Fibroblast of lung (primary cell): ENCODE measurements around the gene EED.

ENCODE experiments used
- EZH2 ChIP-seq: IDR thresholded peaks from 2 replicates; pipeline ENCODE4 v1.5.1; 2012; ENCODE audit warnings: low read length, control low read depth, mild to moderate bottlenecking; ENCODE audit errors: missing control alignments
- TF ChIP-seq, protein P1 (sequence below), 2 donors: IDR thresholded peaks in 1 of 2; conservative IDR thresholded peaks in 1 of 2; 1 replicate in 1 of 2; 2 replicates in 1 of 2; pipeline ENCODE4 v1.5.1; 2011 to 2012; ENCODE audit warnings: low read length in 2 of 2, control low read depth in 1 of 2, inconsistent platforms in 1 of 2, low read depth in 1 of 2, mild to moderate bottlenecking in 1 of 2

DNA sequence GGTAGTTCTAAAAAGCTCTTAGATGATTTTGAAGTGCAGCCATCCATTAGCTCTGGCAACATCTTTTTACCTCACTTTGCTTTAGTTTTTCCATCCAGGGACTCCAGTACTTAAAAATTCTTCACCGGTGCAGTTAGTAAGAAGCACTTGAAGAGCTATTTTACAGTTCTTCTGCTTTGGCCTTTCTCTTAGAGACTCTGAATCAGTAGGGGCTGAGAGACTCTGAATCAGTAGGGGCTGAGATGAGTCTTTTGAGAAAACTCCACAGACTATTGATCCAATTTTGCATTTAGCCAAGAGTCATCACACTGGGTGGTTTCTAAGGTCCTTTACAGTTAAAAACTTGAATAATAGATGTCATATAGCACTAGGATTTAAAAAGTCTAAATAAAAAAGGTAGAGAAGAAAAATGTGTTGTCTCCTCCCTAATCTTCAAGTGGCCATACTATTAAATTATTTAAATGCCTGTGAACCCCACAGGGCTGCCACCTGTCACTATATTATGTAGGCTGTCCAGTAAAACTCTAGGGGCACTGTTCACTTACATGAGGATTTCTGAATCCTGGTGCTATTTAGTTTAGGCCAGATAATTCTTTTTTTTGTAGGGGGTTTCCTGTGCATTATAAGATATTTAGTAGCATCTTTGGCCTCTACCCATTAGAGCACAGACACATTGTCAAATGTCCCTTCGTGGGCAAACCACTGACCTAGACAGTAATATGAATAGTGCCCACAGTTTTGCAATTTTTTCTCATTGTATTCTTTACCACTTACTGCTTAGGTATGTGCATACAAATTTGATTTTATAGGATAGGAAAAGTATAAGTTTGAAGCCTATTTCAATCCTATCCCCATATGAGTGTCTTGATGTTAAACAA, 31.2 kb downstream of the EED start:
- TF ChIP-seq, protein P1, sequence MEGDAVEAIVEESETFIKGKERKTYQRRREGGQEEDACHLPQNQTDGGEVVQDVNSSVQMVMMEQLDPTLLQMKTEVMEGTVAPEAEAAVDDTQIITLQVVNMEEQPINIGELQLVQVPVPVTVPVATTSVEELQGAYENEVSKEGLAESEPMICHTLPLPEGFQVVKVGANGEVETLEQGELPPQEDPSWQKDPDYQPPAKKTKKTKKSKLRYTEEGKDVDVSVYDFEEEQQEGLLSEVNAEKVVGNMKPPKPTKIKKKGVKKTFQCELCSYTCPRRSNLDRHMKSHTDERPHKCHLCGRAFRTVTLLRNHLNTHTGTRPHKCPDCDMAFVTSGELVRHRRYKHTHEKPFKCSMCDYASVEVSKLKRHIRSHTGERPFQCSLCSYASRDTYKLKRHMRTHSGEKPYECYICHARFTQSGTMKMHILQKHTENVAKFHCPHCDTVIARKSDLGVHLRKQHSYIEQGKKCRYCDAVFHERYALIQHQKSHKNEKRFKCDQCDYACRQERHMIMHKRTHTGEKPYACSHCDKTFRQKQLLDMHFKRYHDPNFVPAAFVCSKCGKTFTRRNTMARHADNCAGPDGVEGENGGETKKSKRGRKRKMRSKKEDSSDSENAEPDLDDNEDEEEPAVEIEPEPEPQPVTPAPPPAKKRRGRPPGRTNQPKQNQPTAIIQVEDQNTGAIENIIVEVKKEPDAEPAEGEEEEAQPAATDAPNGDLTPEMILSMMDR (conservative IDR thresholded peaks at IDR 0.05 in 1 of 2, IDR thresholded peaks at IDR 0.05 in 1 of 2; ENCODE audit: low read depth in 1 of 2, low read length in 2 of 2), result no peak
- no peak for TF ChIP-seq EZH2
